B cell (primary cell): ENCODE data around the gene ZSWIM3. TPM values are rescaled to one million over a fixed set of nuclear protein-coding genes. Genes with fewer than 3 reads are reported as not detected.
A peak's percentile ranks its signal among the peaks of the same experiment; 100 is the strongest.

Experiments used
- ATAC-seq: fragments of 200-7000 bp; cut with Tn5 transposase; one replicate; pipeline ENCODE4 v1.10.0; 2021; ENCODE audit warnings: low read depth, mild to moderate bottlenecking, moderate number of reproducible peaks, moderate library complexity
- CTCF ChIA-PET: fragments of 350-600 bp; sonication (Branson Sonifier 250); formaldehyde crosslinking; loops from one replicate; lab custom pipeline; 2021; ENCODE audit warnings: antibody characterized with exemption, inconsistent platforms; lab: Charles Lee
- POLR2A ChIA-PET: fragments of 350-600 bp; sonication (Branson Sonifier 250); formaldehyde crosslinking; loops from one replicate; lab custom pipeline; 2021; ENCODE audit warnings: antibody characterized with exemption; lab: Charles Lee
- DNase-seq: peaks from one replicate; pipeline ENCODE4 v3.0.0; 2013
- H2AFZ ChIP-seq: 2 replicates; pipeline ENCODE4 v1.6.1; 2012; ENCODE audit warnings: mild to moderate bottlenecking, low read depth, low read length; ENCODE audit not compliant: insufficient read depth, poor library complexity, severe bottlenecking
- H3K27ac ChIP-seq, 2 donors: 1 replicate in 1 of 2; 2 replicates in 1 of 2; pipeline ENCODE4 v1.5.1; 2012 to 2013; ENCODE audit warnings: low read length in 2 of 2, mild to moderate bottlenecking in 2 of 2, moderate library complexity in 1 of 2
- H3K27me3 ChIP-seq, 4 experiments: fragments of 200-600 bp in 1 of 4; sonication (generic) in 1 of 4; replicated peaks in 1 of 4; 1 replicate in 2 of 4; 2 replicates in 2 of 4; pipeline versions ENCODE4 v1.6.1 to v1.7.0; 2013 to 2016; ENCODE audit warnings: low read length in 3 of 4, mild to moderate bottlenecking in 2 of 4, mixed read lengths in 1 of 4, moderate library complexity in 1 of 4; ENCODE audit not compliant: insufficient read depth in 4 of 4, control insufficient read depth in 3 of 4; ENCODE audit errors: control extremely low read depth in 1 of 4
- H3K36me3 ChIP-seq, 2 experiments: replicated peaks in 1 of 2; 1 replicate in 1 of 2; 2 replicates in 1 of 2; pipeline versions ENCODE4 v1.6.1 to v1.7.1; 2013; ENCODE audit warnings: low read length in 1 of 2; ENCODE audit not compliant: insufficient read depth in 2 of 2, control insufficient read depth in 1 of 2; ENCODE audit errors: control extremely low read depth in 1 of 2, extremely low read depth in 1 of 2
- H3K4me1 ChIP-seq, 2 donors: fragments of 200-600 bp in 1 of 2; sonication (generic) in 1 of 2; 1 replicate in 1 of 2; 2 replicates in 1 of 2; pipeline versions ENCODE4 v1.5.1 to v1.6.1; 2013 to 2017; ENCODE audit warnings: low read length in 2 of 2; ENCODE audit not compliant: control insufficient read depth in 2 of 2, insufficient read depth in 2 of 2
- H3K4me2 ChIP-seq: replicated peaks from 2 replicates; pipeline ENCODE3; 2012; ENCODE audit warnings: mild to moderate bottlenecking, low read depth, low read length; ENCODE audit not compliant: poor library complexity, severe bottlenecking
- H3K4me3 ChIP-seq, 5 experiments: fragments of 200-600 bp in 1 of 5; sonication (generic) in 1 of 5; 1 replicate in 3 of 5; 2 replicates in 2 of 5; pipeline versions ENCODE4 v1.5.1 to v1.7.0; 2011 to 2016; ENCODE audit warnings: low read length in 4 of 5, mild to moderate bottlenecking in 4 of 5, low read depth in 2 of 5, control low read depth in 1 of 5, moderate library complexity in 1 of 5; ENCODE audit not compliant: insufficient read depth in 1 of 5; ENCODE audit errors: control extremely low read depth in 1 of 5, extremely low read depth in 1 of 5
- H3K79me2 ChIP-seq: fragments of 200-600 bp; sonication (generic); one replicate; pipeline ENCODE4 v1.6.0; 2016; ENCODE audit warnings: low read length; ENCODE audit not compliant: control insufficient read depth, insufficient read depth
- H3K9ac ChIP-seq: fragments of 200-600 bp; sonication (generic); 2 replicates; pipeline ENCODE4 v1.6.1; 2017; ENCODE audit warnings: mild to moderate bottlenecking, low read length, moderate library complexity
- H3K9me3 ChIP-seq, 3 donors: one replicate each; pipeline versions ENCODE4 v1.6.1 to v1.7.1; 2013; ENCODE audit warnings: low read length in 2 of 3; ENCODE audit not compliant: control insufficient read depth in 2 of 3, insufficient read depth in 1 of 3; ENCODE audit errors: control extremely low read depth in 1 of 3
- H4K20me1 ChIP-seq: 2 replicates; pipeline ENCODE4 v1.6.0; 2012; ENCODE audit warnings: mild to moderate bottlenecking, low read length; ENCODE audit not compliant: insufficient read depth, control insufficient read depth, poor library complexity, severe bottlenecking
- H3K27ac Mint-ChIP-seq: one replicate; pipeline ENCODE4 v1.8.0; 2021; ENCODE audit warnings: mixed read lengths
- H3K27me3 Mint-ChIP-seq: one replicate; pipeline ENCODE4 v1.8.0; 2021; ENCODE audit warnings: mixed read lengths
- H3K4me1 Mint-ChIP-seq: one replicate; pipeline ENCODE4 v1.8.0; 2021; ENCODE audit warnings: mixed read lengths
- H3K4me3 Mint-ChIP-seq: one replicate; pipeline ENCODE4 v1.8.0; 2021; ENCODE audit warnings: mixed read lengths
- H3K9me3 Mint-ChIP-seq: one replicate; pipeline ENCODE4 v1.8.0; 2022; ENCODE audit warnings: mixed read lengths; ENCODE audit not compliant: insufficient read depth
- EZH2 ChIP-seq: IDR thresholded peaks from 2 replicates; pipeline ENCODE4 v1.6.1; 2012; ENCODE audit warnings: borderline replicate concordance, low read depth, mild to moderate bottlenecking, moderate library complexity, low read length; ENCODE audit not compliant: insufficient read depth, poor library complexity, severe bottlenecking
- WGBS: methylation state at CpG from one replicate; pipeline ENCODE4 v1.1.5; 2013; ENCODE audit warnings: missing lambda C conversion rate; ENCODE audit not compliant: insufficient coverage; 5-methylcytosine and 5-hydroxymethylcytosine counted together
- intact Hi-C: fragments of 100-400 bp; cut with micrococcal nuclease; formaldehyde crosslinking; loops from one replicate; pipeline ENCODE4 v1.10.0; 2022
- polyA plus RNA-seq: library from polyadenylated mRNA; depleted of rRNA; stranded (reverse); fragments of >200 nt; gene quantifications from 2 replicates; pipeline ENCODE4 v1.2.3, GENCODE V29; 2012
- total RNA-seq, 2 donors: library from RNA; stranded (reverse); fragments of 120-200 nt in 1 of 2; gene quantifications; 1 replicate in 1 of 2; 2 replicates in 1 of 2; pipeline versions ENCODE4 v1.2.3 to v1.2.4, GENCODE V29; 2013 to 2022
- TF ChIP-seq, protein P1 (sequence below): fragments of 200-600 bp; IDR thresholded peaks from one replicate; pipeline ENCODE4 v1.8.0; 2022; ENCODE audit warnings: antibody characterized with exemption, mild to moderate bottlenecking

ZSWIM3 gene
- total and polyA plus RNA-seq, 2 donors (not counting 1 experiment from before 2014, with no cell fraction given), result 4.0 to 7.1 TPM

DNA sequence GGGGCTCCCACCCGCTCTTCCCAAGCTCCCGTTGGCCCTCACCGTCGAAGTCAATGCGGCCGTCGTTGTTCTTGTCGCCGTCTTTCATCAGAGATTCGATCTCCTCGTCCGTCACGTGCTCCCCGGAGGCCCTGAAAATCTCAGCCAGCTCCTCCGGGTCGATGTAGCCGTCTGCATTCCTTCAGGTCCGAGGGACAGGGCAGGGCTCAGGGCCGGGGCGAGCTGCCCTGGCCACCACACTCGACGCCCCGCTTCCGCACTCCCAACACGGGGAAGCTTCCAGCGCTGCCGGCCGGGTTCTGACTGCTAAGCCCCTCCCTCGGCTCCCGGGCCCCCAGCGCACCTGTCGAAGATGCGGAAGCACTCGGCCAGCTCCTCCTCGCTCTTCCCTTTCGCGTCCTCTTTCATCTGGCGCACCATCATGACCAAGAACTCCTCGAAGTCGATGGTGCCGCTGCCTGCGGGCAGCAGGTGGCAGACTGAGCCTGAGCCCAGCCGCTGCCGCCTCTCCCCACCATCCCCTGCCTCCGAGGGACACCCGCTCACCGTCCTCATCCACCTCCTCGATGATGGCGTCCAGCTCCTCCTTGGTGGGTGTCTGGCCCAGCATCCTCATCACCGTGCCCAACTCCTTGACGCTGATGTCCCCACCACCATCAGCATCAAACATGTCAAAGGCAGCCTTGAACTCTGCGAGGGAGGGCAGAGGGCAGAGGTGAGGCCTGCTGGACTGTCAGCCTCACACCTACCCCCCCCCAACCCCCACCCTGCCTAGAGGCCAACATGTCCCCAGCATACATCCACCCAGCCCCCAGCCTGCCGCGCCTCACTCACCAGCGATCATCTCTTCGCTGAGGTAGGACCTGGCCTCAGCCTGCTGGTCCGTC lies 33.2 kb upstream of the ZSWIM3 start:
- CTCF ChIA-PET, result interaction anchor here (0.6 to 4.8 kb wide), 12 partner anchors 8 to 1705 kb away, joined by 3 to 20 read pairs (median 4); no protein-coding TSS in a partner anchor
- POLR2A ChIA-PET, result interaction anchor here (1.0 to 1.6 kb wide), 2 partner anchors 111 to 147 kb away, joined by 3 to 6 read pairs; partner anchors contain the start of gene PCIF1
- 23% methylated on average over 57 of the region's 57 CpGs for WGBS
- H3K4me3 Mint-ChIP-seq, result peak overlapping the region; percentile 92
- Histone ChIP-seq H3K27me3 (peaks cover 0 to 21% (median 9%) of the 10 kb centered on the region in 4 experiments), H3K79me2 (no peaks in the 10 kb centered on the region), H3K36me3 (no peaks in the 10 kb centered on the region), H2AFZ (peak overlapping the region; percentile 87), H3K9ac (peak overlapping the region; percentile 58), H3K27ac (no peak overlapping the region), H3K4me3 (peak overlapping the region in 4 of 5 experiments; percentile 2 to 51 (median 45)), H4K20me1 (no peaks in the 10 kb centered on the region), H3K9me3 (peaks cover 0 to 2% (median 0%) of the 10 kb centered on the region in 3 donors), H3K4me1 (peaks cover 17 to 23% of the 10 kb centered on the region in 2 donors), H3K4me2 (peak overlapping the region; percentile 80)
- H3K27me3 Mint-ChIP-seq, result peaks cover 23% of the 10 kb centered on the region
- peak overlapping the region; percentile 86 for H3K27ac Mint-ChIP-seq
- H3K9me3 Mint-ChIP-seq, result no peaks in the 10 kb centered on the region
- intact Hi-C loops, result loop anchor here (1.0 kb wide), 2 partner anchors 33 to 139 kb away; partner anchors contain the start of genes ACOT8 and ZSWIM3
- peaks cover 21% of the 10 kb centered on the region for H3K4me1 Mint-ChIP-seq
- peak; percentile 83 for ATAC-seq
- no peak for TF ChIP-seq EZH2
- TF ChIP-seq, protein P1, sequence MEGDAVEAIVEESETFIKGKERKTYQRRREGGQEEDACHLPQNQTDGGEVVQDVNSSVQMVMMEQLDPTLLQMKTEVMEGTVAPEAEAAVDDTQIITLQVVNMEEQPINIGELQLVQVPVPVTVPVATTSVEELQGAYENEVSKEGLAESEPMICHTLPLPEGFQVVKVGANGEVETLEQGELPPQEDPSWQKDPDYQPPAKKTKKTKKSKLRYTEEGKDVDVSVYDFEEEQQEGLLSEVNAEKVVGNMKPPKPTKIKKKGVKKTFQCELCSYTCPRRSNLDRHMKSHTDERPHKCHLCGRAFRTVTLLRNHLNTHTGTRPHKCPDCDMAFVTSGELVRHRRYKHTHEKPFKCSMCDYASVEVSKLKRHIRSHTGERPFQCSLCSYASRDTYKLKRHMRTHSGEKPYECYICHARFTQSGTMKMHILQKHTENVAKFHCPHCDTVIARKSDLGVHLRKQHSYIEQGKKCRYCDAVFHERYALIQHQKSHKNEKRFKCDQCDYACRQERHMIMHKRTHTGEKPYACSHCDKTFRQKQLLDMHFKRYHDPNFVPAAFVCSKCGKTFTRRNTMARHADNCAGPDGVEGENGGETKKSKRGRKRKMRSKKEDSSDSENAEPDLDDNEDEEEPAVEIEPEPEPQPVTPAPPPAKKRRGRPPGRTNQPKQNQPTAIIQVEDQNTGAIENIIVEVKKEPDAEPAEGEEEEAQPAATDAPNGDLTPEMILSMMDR, result no peak
- peak; percentile 77 for DNase-seq
